Lung (tissue), 12 donors: Measurements from ENCODE around the gene ARHGAP45. TPM values are rescaled to one million over a fixed set of nuclear protein-coding genes. Genes with fewer than 3 reads are reported as not detected.

Experiments
- ATAC-seq: fragments of 200-7000 bp; cut with Tn5 transposase; one replicate; pipeline ENCODE4 v1.9.1; 2020; ENCODE audit warnings: moderate number of reproducible peaks; ENCODE audit not compliant: insufficient read depth, low FRiP score
- DNase-seq, 3 donors: peaks; one replicate each; pipeline ENCODE4 v3.0.0-alpha.2; 2013 to 2017
- H3K27ac ChIP-seq, 2 donors: one replicate each; pipeline ENCODE4 v1.5.1; 2013; ENCODE audit warnings: mild to moderate bottlenecking in 2 of 2, moderate library complexity in 2 of 2, control low read depth in 1 of 2, inconsistent platforms in 1 of 2, low read depth in 1 of 2, low read length in 1 of 2
- H3K27me3 ChIP-seq, 3 donors: one replicate each; pipeline ENCODE4 v1.5.1; 2013; ENCODE audit warnings: low read length in 2 of 3; ENCODE audit not compliant: control insufficient read depth in 3 of 3, insufficient read depth in 3 of 3
- H3K36me3 ChIP-seq, 4 donors: one replicate each; pipeline ENCODE4 v1.5.1; 2013; ENCODE audit warnings: low read length in 4 of 4, mild to moderate bottlenecking in 1 of 4, moderate library complexity in 1 of 4; ENCODE audit not compliant: control insufficient read depth in 4 of 4, insufficient read depth in 4 of 4
- H3K4me1 ChIP-seq, 5 donors: one replicate each; pipeline ENCODE4 v1.5.1; 2013; ENCODE audit warnings: low read length in 5 of 5, mild to moderate bottlenecking in 2 of 5, moderate library complexity in 1 of 5; ENCODE audit not compliant: control insufficient read depth in 5 of 5, insufficient read depth in 5 of 5
- H3K4me3 ChIP-seq: one replicate; pipeline ENCODE4 v1.5.1; 2013; ENCODE audit warnings: mild to moderate bottlenecking, control low read depth, moderate library complexity
- H3K9ac ChIP-seq, 2 donors: one replicate each; pipeline ENCODE4 v1.5.1; 2013; ENCODE audit warnings: low read length in 2 of 2, control low read depth in 1 of 2; ENCODE audit not compliant: insufficient read depth in 1 of 2
- H3K9me3 ChIP-seq, 4 donors: one replicate each; pipeline ENCODE4 v1.5.1; 2013; ENCODE audit warnings: low read length in 3 of 4, mild to moderate bottlenecking in 1 of 4, moderate library complexity in 1 of 4; ENCODE audit not compliant: control insufficient read depth in 4 of 4, insufficient read depth in 3 of 4
- CTCF ChIP-seq: IDR thresholded peaks from 2 replicates; pipeline ENCODE4 v1.5.1; 2012; ENCODE audit warnings: mild to moderate bottlenecking; ENCODE audit errors: control extremely low read depth, extremely low read depth
- WGBS, 2 donors: extraction: QIAGEN DNeasy Blood & Tissue Kit; methylation state at CpG; one replicate each; pipeline ENCODE4 v1.1.7; 2013; 5-methylcytosine and 5-hydroxymethylcytosine counted together
- polyA plus RNA-seq, 2 donors: library from polyadenylated mRNA; stranded (reverse); fragments of 200-250 nt; gene quantifications; one replicate each; pipeline ENCODE4 v1.2.1, GENCODE V29; 2013
- total RNA-seq, 2 donors: library from RNA; depleted of rRNA in 1 of 2; stranded (reverse); fragments of >200 nt in 1 of 2; gene quantifications; one replicate each; pipeline ENCODE4 v1.2.1, GENCODE V29; 2014 to 2021
- donor health status: control.
- donor health status: control.
- donor health status: Bipolar disorder and iron deficiency.
- donor health status: healthy.
- donor health status: DM: yes; HTN: yes; CAD: no.

Gene ARHGAP45
- total and polyA plus RNA-seq, 4 donors, result 23.8 to 117 (median 80.9) TPM

- DNase-seq, result no peak
- Histone ChIP-seq H3K4me1 (peaks cover 0 to 10% (median 0%) of the 10 kb centered on the region in 5 donors), H3K9me3 (no peaks in the 10 kb centered on the region), H3K9ac (no peak overlapping the region), H3K4me3 (no peak overlapping the region), H3K27me3 (no peaks in the 10 kb centered on the region), H3K27ac (no peak overlapping the region), H3K36me3 (peaks cover 0 to 80% (median 2%) of the 10 kb centered on the region in 4 donors)
- ATAC-seq, result no peak
- TF ChIP-seq CTCF, result no peak
- 77 to 82% methylated on average over 21 of the region's 21 CpGs for WGBS, 2 donors
Measured at GRCh38 chr19:1086613-1087012, 19.6 kb downstream of the ARHGAP45 start.

GRCh38 chr19:1087813-1088415, 20.9 kb downstream of the ARHGAP45 start:
- no peak for TF ChIP-seq CTCF
- Histone ChIP-seq H3K27me3 (no peaks in the 10 kb centered on the region), H3K9me3 (no peaks in the 10 kb centered on the region), H3K27ac (peak overlapping the region in 1 of 2 donors; percentile 67), H3K4me3 (no peak overlapping the region), H3K36me3 (peaks cover 0 to 81% (median 5%) of the 10 kb centered on the region in 4 donors), H3K9ac (no peak overlapping the region), H3K4me1 (peaks cover 0 to 1% (median 0%) of the 10 kb centered on the region in 5 donors)
- ATAC-seq (peak; percentile 33), DNase-seq (no peak)
- 35 to 52% methylated on average over 27 of the region's 27 CpGs for WGBS, 2 donors

- H3K4me1 ChIP-seq, result peaks cover 0 to 3% (median 1%) of the 10 kb centered on the region in 5 donors
- DNase-seq (no peak), ATAC-seq (no peak)
- H3K36me3 ChIP-seq, result peaks cover 0 to 81% (median 5%) of the 10 kb centered on the region in 4 donors
- no peaks in the 10 kb centered on the region for H3K9me3 ChIP-seq
- WGBS, 2 donors, result 71 to 83% methylated on average over 24 to 27 of the region's 27 CpGs
- no peak for TF ChIP-seq CTCF
- H3K4me3 ChIP-seq, result no peak overlapping the region
- H3K27me3 ChIP-seq, result no peaks in the 10 kb centered on the region
- H3K9ac ChIP-seq, result no peak overlapping the region
- peak overlapping the region in 1 of 2 donors; percentile 67 for H3K27ac ChIP-seq
Measured at GRCh38 chr19:1088416-1089010, 21.5 kb downstream of the ARHGAP45 start.
